Fibroblast of lung (primary cell): ENCODE data around the gene TIMP1.

ENCODE experiments used
- EZH2 ChIP-seq: IDR thresholded peaks from 2 replicates; pipeline ENCODE4 v1.5.1; 2012; ENCODE audit warnings: low read length, control low read depth, mild to moderate bottlenecking; ENCODE audit errors: missing control alignments
- TF ChIP-seq, protein P1 (sequence below), 2 donors: IDR thresholded peaks in 1 of 2; conservative IDR thresholded peaks in 1 of 2; 1 replicate in 1 of 2; 2 replicates in 1 of 2; pipeline ENCODE4 v1.5.1; 2011 to 2012; ENCODE audit warnings: low read length in 2 of 2, control low read depth in 1 of 2, inconsistent platforms in 1 of 2, low read depth in 1 of 2, mild to moderate bottlenecking in 1 of 2

DNA sequence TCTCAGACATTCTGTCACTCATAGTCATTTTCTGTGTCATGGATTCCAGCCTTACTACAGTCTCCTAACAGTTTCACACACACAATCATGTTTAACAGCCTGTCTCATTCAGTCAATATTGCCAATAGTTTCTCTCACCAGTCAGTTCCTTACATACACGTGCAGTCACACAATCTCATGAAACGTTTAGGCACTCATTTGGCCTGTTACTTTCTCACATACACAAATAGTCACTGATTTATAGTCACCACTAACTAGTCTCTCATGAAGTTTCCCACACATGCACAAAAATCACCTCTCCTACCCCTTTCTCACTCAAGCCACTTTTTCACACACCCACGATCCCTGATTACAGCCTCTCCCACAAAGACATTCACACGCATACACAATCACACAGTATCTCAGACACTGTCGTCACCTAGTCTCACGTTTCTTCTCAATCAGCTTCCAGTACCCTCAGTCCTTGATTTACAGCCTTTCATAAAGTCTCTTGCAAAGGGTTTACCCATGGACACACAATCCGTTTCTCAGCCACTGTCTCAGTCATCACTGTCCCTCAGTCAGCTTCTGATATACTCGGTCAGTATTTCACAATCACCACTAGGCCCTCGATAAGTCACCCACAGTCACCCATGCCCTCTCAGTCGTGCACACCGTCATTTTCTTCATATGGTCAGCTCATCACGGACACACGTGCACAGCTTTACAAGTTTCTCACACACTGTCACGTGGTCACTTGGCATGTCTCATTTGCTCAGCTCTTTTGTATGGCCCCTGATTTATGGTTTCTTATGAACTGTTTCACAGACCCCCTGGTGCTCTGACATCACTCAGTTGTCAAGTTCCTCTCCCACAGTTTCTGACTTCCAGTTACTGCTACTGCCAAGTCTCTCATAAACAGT lies 51.7 kb downstream of the TIMP1 start:
- TF ChIP-seq, protein P1, sequence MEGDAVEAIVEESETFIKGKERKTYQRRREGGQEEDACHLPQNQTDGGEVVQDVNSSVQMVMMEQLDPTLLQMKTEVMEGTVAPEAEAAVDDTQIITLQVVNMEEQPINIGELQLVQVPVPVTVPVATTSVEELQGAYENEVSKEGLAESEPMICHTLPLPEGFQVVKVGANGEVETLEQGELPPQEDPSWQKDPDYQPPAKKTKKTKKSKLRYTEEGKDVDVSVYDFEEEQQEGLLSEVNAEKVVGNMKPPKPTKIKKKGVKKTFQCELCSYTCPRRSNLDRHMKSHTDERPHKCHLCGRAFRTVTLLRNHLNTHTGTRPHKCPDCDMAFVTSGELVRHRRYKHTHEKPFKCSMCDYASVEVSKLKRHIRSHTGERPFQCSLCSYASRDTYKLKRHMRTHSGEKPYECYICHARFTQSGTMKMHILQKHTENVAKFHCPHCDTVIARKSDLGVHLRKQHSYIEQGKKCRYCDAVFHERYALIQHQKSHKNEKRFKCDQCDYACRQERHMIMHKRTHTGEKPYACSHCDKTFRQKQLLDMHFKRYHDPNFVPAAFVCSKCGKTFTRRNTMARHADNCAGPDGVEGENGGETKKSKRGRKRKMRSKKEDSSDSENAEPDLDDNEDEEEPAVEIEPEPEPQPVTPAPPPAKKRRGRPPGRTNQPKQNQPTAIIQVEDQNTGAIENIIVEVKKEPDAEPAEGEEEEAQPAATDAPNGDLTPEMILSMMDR (conservative IDR thresholded peaks at IDR 0.05 in 1 of 2, IDR thresholded peaks at IDR 0.05 in 1 of 2; ENCODE audit: low read depth in 1 of 2, low read length in 2 of 2): no peak
- no peak for TF ChIP-seq EZH2
